Activated CD4-positive, alpha-beta T cell treated with anti-CD3 and anti-CD28 coated beads, Interleukin-2, amount 10 ng/mL, durations not matched to agents 7 days and 5 days (primary cell): ENCODE data around the gene HCFC2. TPM values are rescaled to one million over a fixed set of nuclear protein-coding genes. Genes with fewer than 3 reads are reported as not detected.

Experiments
- CTCF ChIA-PET: fragments of 350-600 bp; sonication (Branson Sonifier 250); formaldehyde crosslinking; loops from one replicate; lab custom pipeline; 2021; ENCODE audit warnings: antibody characterized with exemption; lab: Charles Lee
- POLR2A ChIA-PET: fragments of 350-600 bp; sonication (Branson Sonifier 250); formaldehyde crosslinking; loops from one replicate; lab custom pipeline; 2021; ENCODE audit warnings: antibody characterized with exemption; lab: Charles Lee
- DNase-seq: peaks from one replicate; pipeline ENCODE4 v3.0.0-alpha.2; 2020
- H3K27ac Mint-ChIP-seq: one replicate; pipeline ENCODE4 v1.8.0; 2021; ENCODE audit warnings: mild to moderate bottlenecking, moderate library complexity, mixed read lengths
- H3K27me3 Mint-ChIP-seq: one replicate; pipeline ENCODE4 v1.8.0; 2021; ENCODE audit warnings: mixed read lengths
- H3K36me3 Mint-ChIP-seq: one replicate; pipeline ENCODE4 v1.8.0; 2021; ENCODE audit warnings: low read depth, mixed read lengths
- H3K4me1 Mint-ChIP-seq: one replicate; pipeline ENCODE4 v1.8.0; 2021; ENCODE audit warnings: mixed read lengths
- H3K4me3 Mint-ChIP-seq: one replicate; pipeline ENCODE4 v1.8.0; 2021; ENCODE audit warnings: mild to moderate bottlenecking, moderate library complexity, mixed read lengths
- H3K9me3 Mint-ChIP-seq: one replicate; pipeline ENCODE4 v1.8.0; 2021; ENCODE audit warnings: mixed read lengths
- total RNA-seq, 2 experiments: library from RNA; stranded (reverse); gene quantifications; one replicate each; pipeline ENCODE4 v1.2.3, GENCODE V29; 2021

Gene HCFC2
- total RNA-seq, 2 experiments from 2014 or later, result 13.1 to 15.4 TPM

GRCh38 chr12:104133321-104133720 is 69.0 kb downstream of the HCFC2 start:
- H3K27me3 Mint-ChIP-seq, result no peaks in the 10 kb centered on the region
- POLR2A ChIA-PET, result no interaction called here
- CTCF ChIA-PET, result interaction anchor here (1.7 kb wide), 1 partner anchor 24 kb away, joined by 5 read pairs; no protein-coding TSS in a partner anchor
- H3K4me1 Mint-ChIP-seq, result peaks cover 20% of the 10 kb centered on the region
- H3K9me3 Mint-ChIP-seq, result no peaks in the 10 kb centered on the region
- no peak for DNase-seq
- peaks cover 20% of the 10 kb centered on the region for H3K36me3 Mint-ChIP-seq
- H3K27ac Mint-ChIP-seq, result no peak overlapping the region
- no peak overlapping the region for H3K4me3 Mint-ChIP-seq

GRCh38 chr12:104133866-104134265 is 69.5 kb downstream of the HCFC2 start:
- DNase-seq, result no peak
- Mint-ChIP-seq H3K36me3 (peaks cover 18% of the 10 kb centered on the region), H3K4me3 (no peak overlapping the region), H3K9me3 (no peaks in the 10 kb centered on the region), H3K27me3 (no peaks in the 10 kb centered on the region), H3K4me1 (peaks cover 23% of the 10 kb centered on the region), H3K27ac (no peak overlapping the region)
- ChIA-PET POLR2A (no interaction called here), CTCF (interaction anchor here (1.7 kb wide), 1 partner anchor 25 kb away, joined by 5 read pairs; no protein-coding TSS in a partner anchor)

- peaks cover 14% of the 10 kb centered on the region for H3K36me3 Mint-ChIP-seq
- ChIA-PET CTCF (interaction anchor here (1.7 kb wide), 1 partner anchor 26 kb away, joined by 5 read pairs; no protein-coding TSS in a partner anchor), POLR2A (no interaction called here)
- no peaks in the 10 kb centered on the region for H3K9me3 Mint-ChIP-seq
- no peaks in the 10 kb centered on the region for H3K27me3 Mint-ChIP-seq
- peaks cover 25% of the 10 kb centered on the region for H3K4me1 Mint-ChIP-seq
- no peak overlapping the region for H3K4me3 Mint-ChIP-seq
- H3K27ac Mint-ChIP-seq, result no peak overlapping the region
- no peak for DNase-seq
Observed at GRCh38 chr12:104134882-104135281, 70.6 kb downstream of the HCFC2 start.

GRCh38 chr12:104136577-104136976 is 72.2 kb downstream of the HCFC2 start:
- Mint-ChIP-seq H3K4me1 (peaks cover 22% of the 10 kb centered on the region), H3K9me3 (no peaks in the 10 kb centered on the region), H3K4me3 (peak overlapping the region; percentile 87), H3K27me3 (peaks cover under 1% of the 10 kb centered on the region), H3K27ac (peak overlapping the region; percentile 95), H3K36me3 (peaks cover 9% of the 10 kb centered on the region)
- ChIA-PET POLR2A (interaction anchor here (0.6 kb wide), 1 partner anchor 108 kb away, joined by 3 read pairs; no protein-coding TSS in a partner anchor), CTCF (no interaction called here)
- DNase-seq, result no peak

GRCh38 chr12:104137001-104137901 is 72.9 kb downstream of the HCFC2 start:
- H3K4me3 Mint-ChIP-seq, result peak overlapping the region; percentile 87
- DNase-seq, result peak; percentile 57
- ChIA-PET CTCF (interaction anchor here (1.3 to 1.4 kb wide), 2 partner anchors 10 to 37 kb away, joined by 4 to 5 read pairs; no protein-coding TSS in a partner anchor), POLR2A (interaction anchor here (0.6 to 1.7 kb wide), 3 partner anchors 73 to 172 kb away, joined by 3 to 6 read pairs (median 4); partner anchors contain the start of genes HCFC2 and TDG)
- peak overlapping the region; percentile 95 for H3K27ac Mint-ChIP-seq
- peaks cover 7% of the 10 kb centered on the region for H3K27me3 Mint-ChIP-seq
- no peaks in the 10 kb centered on the region for H3K9me3 Mint-ChIP-seq
- peaks cover 18% of the 10 kb centered on the region for H3K4me1 Mint-ChIP-seq
- H3K36me3 Mint-ChIP-seq, result peaks cover 7% of the 10 kb centered on the region

- DNase-seq, result peak; percentile 96
- no peaks in the 10 kb centered on the region for H3K36me3 Mint-ChIP-seq
- peak within 1 kb of the TSS; percentile 87 for H3K4me3 Mint-ChIP-seq
- ChIA-PET POLR2A (interaction anchor here (0.6 to 1.7 kb wide), 5 partner anchors 12 to 916 kb away, joined by 3 to 6 read pairs (median 4); partner anchors contain the start of genes HCFC2 and TDG), CTCF (interaction anchor here (1.0 to 1.4 kb wide), 3 partner anchors 11 to 74 kb away, joined by 3 to 5 read pairs (median 4); no protein-coding TSS in a partner anchor)
- peaks cover 15% of the 10 kb centered on the region for H3K27me3 Mint-ChIP-seq
- peaks cover 14% of the 10 kb centered on the region for H3K4me1 Mint-ChIP-seq
- peak within 1 kb of the TSS; percentile 95 for H3K27ac Mint-ChIP-seq
- no peaks in the 10 kb centered on the region for H3K9me3 Mint-ChIP-seq
Observed at GRCh38 chr12:104137902-104138796, 73.8 kb downstream of the HCFC2 start, which contains the start of gene NFYB. TSS of gene NFYB (minus strand) at chr12:104138210. CDS start at chr12:104135453, 2,757 bp downstream.

- CTCF ChIA-PET, result interaction anchor here (0.6 to 1.4 kb wide), 3 partner anchors 11 to 506 kb away, joined by 3 to 5 read pairs (median 3); no protein-coding TSS in a partner anchor
- no peak for DNase-seq
- Mint-ChIP-seq H3K4me3 (peak overlapping the region; percentile 43), H3K27me3 (peaks cover 21% of the 10 kb centered on the region), H3K36me3 (no peaks in the 10 kb centered on the region), H3K9me3 (no peaks in the 10 kb centered on the region), H3K4me1 (peaks cover 14% of the 10 kb centered on the region), H3K27ac (no peak overlapping the region)
- POLR2A ChIA-PET, result interaction anchor here (0.9 to 1.7 kb wide), 2 partner anchors 74 to 916 kb away, joined by 3 to 4 read pairs; partner anchors contain the start of gene HCFC2
Observed at GRCh38 chr12:104138797-104139152, 74.4 kb downstream of the HCFC2 start.

- ChIA-PET CTCF (no interaction called here), POLR2A (no interaction called here)
- no peak overlapping the region for H3K27ac Mint-ChIP-seq
- no peak overlapping the region for H3K4me3 Mint-ChIP-seq
- H3K36me3 Mint-ChIP-seq, result no peaks in the 10 kb centered on the region
- no peak for DNase-seq
- H3K27me3 Mint-ChIP-seq, result peaks cover 33% of the 10 kb centered on the region
- peaks cover 2% of the 10 kb centered on the region for H3K9me3 Mint-ChIP-seq
- peaks cover 5% of the 10 kb centered on the region for H3K4me1 Mint-ChIP-seq
Observed at GRCh38 chr12:104142543-104142942, 78.2 kb downstream of the HCFC2 start.

GRCh38 chr12:104143002-104143401 is 78.7 kb downstream of the HCFC2 start:
- no peak overlapping the region for H3K4me3 Mint-ChIP-seq
- peaks cover 5% of the 10 kb centered on the region for H3K4me1 Mint-ChIP-seq
- H3K27me3 Mint-ChIP-seq, result peaks cover 33% of the 10 kb centered on the region
- ChIA-PET CTCF (no interaction called here), POLR2A (no interaction called here)
- H3K27ac Mint-ChIP-seq, result no peak overlapping the region
- H3K36me3 Mint-ChIP-seq, result no peaks in the 10 kb centered on the region
- no peak for DNase-seq
- H3K9me3 Mint-ChIP-seq, result peaks cover 2% of the 10 kb centered on the region

- H3K27me3 Mint-ChIP-seq, result peaks cover 40% of the 10 kb centered on the region
- no peaks in the 10 kb centered on the region for H3K36me3 Mint-ChIP-seq
- H3K4me3 Mint-ChIP-seq, result no peak overlapping the region
- DNase-seq, result no peak
- ChIA-PET CTCF (no interaction called here), POLR2A (interaction anchor here (0.7 kb wide), 1 partner anchor 200 kb away, joined by 3 read pairs; no protein-coding TSS in a partner anchor)
- H3K9me3 Mint-ChIP-seq, result peaks cover 2% of the 10 kb centered on the region
- no peak overlapping the region for H3K27ac Mint-ChIP-seq
- H3K4me1 Mint-ChIP-seq, result peaks cover 2% of the 10 kb centered on the region
Observed at GRCh38 chr12:104143918-104144317, 79.6 kb downstream of the HCFC2 start.

- H3K36me3 Mint-ChIP-seq, result no peaks in the 10 kb centered on the region
- H3K4me3 Mint-ChIP-seq, result no peak overlapping the region
- peaks cover 44% of the 10 kb centered on the region for H3K27me3 Mint-ChIP-seq
- no peak for DNase-seq
- peaks cover 2% of the 10 kb centered on the region for H3K9me3 Mint-ChIP-seq
- ChIA-PET CTCF (interaction anchor here (0.7 to 0.9 kb wide), 3 partner anchors 39 to 764 kb away, joined by 3 read pairs; no protein-coding TSS in a partner anchor), POLR2A (no interaction called here)
- no peaks in the 10 kb centered on the region for H3K4me1 Mint-ChIP-seq
- H3K27ac Mint-ChIP-seq, result no peak overlapping the region
Observed at GRCh38 chr12:104147346-104147745, 83.0 kb downstream of the HCFC2 start.

GRCh38 chr12:104150416-104150815 is 86.1 kb downstream of the HCFC2 start:
- Mint-ChIP-seq H3K27ac (no peak overlapping the region), H3K9me3 (peaks cover 2% of the 10 kb centered on the region), H3K4me3 (no peak overlapping the region), H3K4me1 (peaks cover 10% of the 10 kb centered on the region), H3K27me3 (peaks cover 22% of the 10 kb centered on the region), H3K36me3 (no peaks in the 10 kb centered on the region)
- CTCF ChIA-PET, result interaction anchor here (0.8 kb wide), 1 partner anchor 10 kb away, joined by 3 read pairs; no protein-coding TSS in a partner anchor
- DNase-seq, result no peak
- POLR2A ChIA-PET, result interaction anchor here (0.5 kb wide), 1 partner anchor 12 kb away, joined by 3 read pairs; the partner anchor contains the start of gene NFYB
